VCaP (cell line): ENCODE data around the gene SYPL2.

Source experiments
- H3K27ac ChIP-seq: fragments of 450-650 bp; 2 replicates; pipeline ENCODE4 v1.5.1; 2017
- TF ChIP-seq, protein P1 (sequence below): fragments of 450-650 bp; conservative IDR thresholded peaks from 2 replicates; pipeline ENCODE4 v1.5.1; 2017; ENCODE audit warnings: mild to moderate bottlenecking, moderate library complexity

SYPL2 gene

GRCh38 chr1:109521002-109521951, 54.9 kb downstream of the SYPL2 start:
- TF ChIP-seq, protein P1, sequence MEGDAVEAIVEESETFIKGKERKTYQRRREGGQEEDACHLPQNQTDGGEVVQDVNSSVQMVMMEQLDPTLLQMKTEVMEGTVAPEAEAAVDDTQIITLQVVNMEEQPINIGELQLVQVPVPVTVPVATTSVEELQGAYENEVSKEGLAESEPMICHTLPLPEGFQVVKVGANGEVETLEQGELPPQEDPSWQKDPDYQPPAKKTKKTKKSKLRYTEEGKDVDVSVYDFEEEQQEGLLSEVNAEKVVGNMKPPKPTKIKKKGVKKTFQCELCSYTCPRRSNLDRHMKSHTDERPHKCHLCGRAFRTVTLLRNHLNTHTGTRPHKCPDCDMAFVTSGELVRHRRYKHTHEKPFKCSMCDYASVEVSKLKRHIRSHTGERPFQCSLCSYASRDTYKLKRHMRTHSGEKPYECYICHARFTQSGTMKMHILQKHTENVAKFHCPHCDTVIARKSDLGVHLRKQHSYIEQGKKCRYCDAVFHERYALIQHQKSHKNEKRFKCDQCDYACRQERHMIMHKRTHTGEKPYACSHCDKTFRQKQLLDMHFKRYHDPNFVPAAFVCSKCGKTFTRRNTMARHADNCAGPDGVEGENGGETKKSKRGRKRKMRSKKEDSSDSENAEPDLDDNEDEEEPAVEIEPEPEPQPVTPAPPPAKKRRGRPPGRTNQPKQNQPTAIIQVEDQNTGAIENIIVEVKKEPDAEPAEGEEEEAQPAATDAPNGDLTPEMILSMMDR: no peak
- no peak overlapping the region for H3K27ac ChIP-seq

- TF ChIP-seq, protein P1: no peak
- no peak overlapping the region for H3K27ac ChIP-seq
Measured at GRCh38 chr1:109522026-109522425, 55.7 kb downstream of the SYPL2 start.

GRCh38 chr1:109523706-109524105, 57.4 kb downstream of the SYPL2 start:
- H3K27ac ChIP-seq: no peak overlapping the region
- TF ChIP-seq, protein P1: no peak

DNA sequence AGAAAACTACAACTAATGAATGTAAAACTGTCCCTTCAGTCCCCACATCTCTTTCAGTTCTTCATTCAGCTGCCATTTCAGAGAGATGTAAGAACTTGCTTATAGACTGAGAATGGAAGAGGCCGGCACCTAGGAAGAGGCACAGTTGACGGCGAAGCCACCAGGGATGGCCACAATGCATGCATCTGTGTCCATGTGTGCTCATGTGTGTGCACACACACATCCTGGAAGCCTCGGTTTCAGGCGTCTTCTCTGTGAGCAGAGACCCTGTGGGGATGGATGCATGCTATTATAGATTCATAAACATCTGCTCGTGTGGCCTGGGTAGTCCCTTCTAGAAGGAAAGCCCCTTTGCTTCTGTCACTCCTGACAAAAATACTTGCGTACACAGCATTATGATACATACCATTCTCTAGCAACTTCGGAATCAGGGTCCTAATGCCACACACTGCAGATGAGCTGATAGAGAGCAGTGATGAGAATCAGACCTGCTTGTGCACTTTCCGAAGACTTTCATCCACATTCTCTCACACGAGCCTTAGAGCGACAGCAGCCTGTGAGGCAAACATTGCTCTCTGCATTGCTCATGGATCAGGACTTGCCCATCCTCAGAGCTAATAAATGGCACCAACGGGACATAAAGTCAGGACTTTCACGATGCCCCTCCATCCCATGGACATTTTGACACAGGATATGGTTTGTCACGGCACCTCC, 60.9 kb downstream of the SYPL2 start:
- no peak overlapping the region for H3K27ac ChIP-seq
- TF ChIP-seq, protein P1: no peak

DNA sequence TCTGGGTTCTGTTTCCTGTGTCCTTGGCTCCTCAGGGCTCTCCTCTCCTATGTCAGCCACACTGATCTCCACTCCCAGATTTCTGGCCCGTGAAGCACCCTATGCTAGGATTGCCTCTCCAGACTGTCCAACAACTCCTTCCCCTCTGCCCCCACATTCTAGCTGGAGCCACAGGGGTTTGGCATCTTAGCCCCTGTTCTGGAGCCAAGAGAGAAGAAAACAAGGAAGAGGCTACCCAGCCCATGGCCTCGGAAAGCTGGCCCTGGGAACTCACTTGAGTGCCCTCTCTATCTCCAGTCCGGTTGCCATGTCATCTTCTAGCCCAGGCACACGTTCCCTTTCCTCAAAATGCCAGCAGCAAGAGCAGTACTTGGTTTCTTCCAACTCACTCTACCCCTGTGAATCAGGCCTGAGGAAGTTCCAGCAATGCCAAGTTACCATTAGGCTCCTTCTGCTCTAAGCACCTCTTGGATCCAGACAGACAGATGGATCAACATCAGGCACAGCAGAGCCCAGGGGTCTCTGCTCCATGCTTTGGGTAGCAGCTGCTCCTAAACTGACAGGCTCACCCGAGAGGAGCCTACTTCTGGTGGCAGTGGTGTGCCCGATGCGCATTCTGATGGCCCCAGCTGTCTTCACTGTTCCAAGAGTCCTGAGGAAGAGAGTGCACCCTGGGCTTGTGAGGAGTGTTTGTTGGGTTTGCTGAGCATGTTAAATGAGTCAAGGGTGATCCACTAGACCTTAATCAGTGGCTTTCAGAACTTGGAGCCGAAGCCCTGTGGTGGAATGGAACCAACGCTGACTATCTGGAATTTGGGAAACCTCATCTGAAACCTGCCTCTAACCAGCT, 61.7 kb downstream of the SYPL2 start:
- TF ChIP-seq, protein P1: no peak
- no peak overlapping the region for H3K27ac ChIP-seq

- TF ChIP-seq, protein P1: no peak
- no peak overlapping the region for H3K27ac ChIP-seq
Measured at GRCh38 chr1:109528712-109529111, 62.4 kb downstream of the SYPL2 start.
